Measurements from ENCODE around the gene OSBPL10.
"Not testable (repeated sequence)": the region's sequence is repeated elsewhere in the genome, so short reads cannot be mapped to it uniquely, and the experiment has no call there.

OSBPL10 gene

GRCh38 chr3:31981206-31982181 is at the start of gene OSBPL10, which contains the start of gene ZNF860:
TSS of gene OSBPL10 (minus strand) at chr3:31981262. CDS start at chr3:31981179, 83 bp downstream.
TSS of gene ZNF860 (plus strand) at chr3:31981750. CDS start at chr3:31989080, 7,330 bp downstream.
- DNase-seq: peak; percentile 41

GRCh38 chr3:32026593-32026992 is 45.5 kb upstream of the OSBPL10 start:
- DNase-seq: no peak

GRCh38 chr3:32022947-32023346 is 41.9 kb upstream of the OSBPL10 start:
- DNase-seq: no peak

GRCh38 chr3:32021748-32022147 is 40.7 kb upstream of the OSBPL10 start:
- DNase-seq: no peak

GRCh38 chr3:32021155-32021554 is 40.1 kb upstream of the OSBPL10 start:
- no peak for DNase-seq

- DNase-seq: no peak
These were observed 37.9 kb upstream of the OSBPL10 start for GRCh38 chr3:32018757-32019564.

GRCh38 chr3:32017286-32017685 is 36.2 kb upstream of the OSBPL10 start:
- DNase-seq: no peak

GRCh38 chr3:32015638-32016037 is 34.6 kb upstream of the OSBPL10 start:
- DNase-seq: not testable (repeated sequence)

GRCh38 chr3:32010699-32011098 is 29.6 kb upstream of the OSBPL10 start:
- peak; percentile 38 for DNase-seq

GRCh38 chr3:32009957-32010356 is 28.9 kb upstream of the OSBPL10 start:
- DNase-seq: no peak

GRCh38 chr3:32009101-32009500 is 28.0 kb upstream of the OSBPL10 start:
- no peak for DNase-seq

- DNase-seq: no peak
These were observed 23.2 kb upstream of the OSBPL10 start for GRCh38 chr3:32004113-32004765.

GRCh38 chr3:32003380-32003779 is 22.3 kb upstream of the OSBPL10 start:
- DNase-seq: no peak

GRCh38 chr3:32002561-32003368 is 21.7 kb upstream of the OSBPL10 start:
- DNase-seq: no peak

- no peak for DNase-seq
These were observed 19.8 kb upstream of the OSBPL10 start for GRCh38 chr3:32000877-32001276.

- DNase-seq: no peak
These were observed 18.9 kb upstream of the OSBPL10 start for GRCh38 chr3:31999907-32000439.

- DNase-seq: no peak
These were observed 16.4 kb upstream of the OSBPL10 start for GRCh38 chr3:31997500-31997899.

- no peak for DNase-seq
These were observed 15.1 kb upstream of the OSBPL10 start for GRCh38 chr3:31996195-31996594.

- not testable (repeated sequence) for DNase-seq
These were observed 14.0 kb upstream of the OSBPL10 start for GRCh38 chr3:31995026-31995425.

- DNase-seq: no peak
These were observed 12.8 kb upstream of the OSBPL10 start for GRCh38 chr3:31993843-31994242.

GRCh38 chr3:31992995-31993394 is 11.9 kb upstream of the OSBPL10 start:
- not testable (repeated sequence) for DNase-seq

GRCh38 chr3:31988271-31988670 is 7.2 kb upstream of the OSBPL10 start:
- DNase-seq: no peak

Measured in stimulated activated CD8-positive, alpha-beta memory T cell treated with anti-CD3 and anti-CD28 coated beads, Interleukin-4, amount 100 ng/mL, for 48 hours (primary cell).